ENCODE data around the gene KRT78.

KRT78 gene

GRCh38 chr12:52821071-52821730 is 27.6 kb downstream of the KRT78 start:
- no peak for TF ChIP-seq CTCF (IDR thresholded peaks at IDR 0.05; ENCODE audit: borderline replicate concordance, control extremely low read depth, extremely low read depth, insufficient read depth, missing control alignments)
- in situ Hi-C loops (cut with MboI; ENCODE audit: low sequenced_read_pairs, unreplicated experiment): no loop called here
- no peak for DNase-seq (ENCODE audit: low spot score)

GRCh38 chr12:52820521-52820920 is 28.3 kb downstream of the KRT78 start:
- DNase-seq (ENCODE audit: low spot score): no peak
- in situ Hi-C loops (cut with MboI; ENCODE audit: low sequenced_read_pairs, unreplicated experiment): no loop called here
- no peak for TF ChIP-seq CTCF (IDR thresholded peaks at IDR 0.05; ENCODE audit: borderline replicate concordance, control extremely low read depth, extremely low read depth, insufficient read depth, missing control alignments)

- DNase-seq (ENCODE audit: low spot score): no peak
- in situ Hi-C loops (cut with MboI; ENCODE audit: low sequenced_read_pairs, unreplicated experiment): no loop called here
- no peak for TF ChIP-seq CTCF (IDR thresholded peaks at IDR 0.05; ENCODE audit: borderline replicate concordance, control extremely low read depth, extremely low read depth, insufficient read depth, missing control alignments)
These were observed 28.9 kb downstream of the KRT78 start for GRCh38 chr12:52819731-52820510.

GRCh38 chr12:52818887-52819420 is 29.8 kb downstream of the KRT78 start:
- no peak for TF ChIP-seq CTCF (IDR thresholded peaks at IDR 0.05; ENCODE audit: borderline replicate concordance, control extremely low read depth, extremely low read depth, insufficient read depth, missing control alignments)
- DNase-seq (ENCODE audit: low spot score): no peak
- in situ Hi-C loops (cut with MboI; ENCODE audit: low sequenced_read_pairs, unreplicated experiment): no loop called here

GRCh38 chr12:52818388-52818787 is 30.4 kb downstream of the KRT78 start:
- no peak for TF ChIP-seq CTCF (IDR thresholded peaks at IDR 0.05; ENCODE audit: borderline replicate concordance, control extremely low read depth, extremely low read depth, insufficient read depth, missing control alignments)
- no peak for DNase-seq (ENCODE audit: low spot score)

GRCh38 chr12:52817699-52818238 is 31.0 kb downstream of the KRT78 start:
- no peak for DNase-seq (ENCODE audit: low spot score)
- in situ Hi-C loops (cut with MboI; ENCODE audit: low sequenced_read_pairs, unreplicated experiment): no loop called here
- TF ChIP-seq CTCF (IDR thresholded peaks at IDR 0.05; ENCODE audit: borderline replicate concordance, control extremely low read depth, extremely low read depth, insufficient read depth, missing control alignments): no peak

More at GRCh38 chr12:52818388-52818787, 30.4 kb downstream of the KRT78 start:
- in situ Hi-C loops (cut with MboI; ENCODE audit: low sequenced_read_pairs, unreplicated experiment): no loop called here

All from GM13976 (cell line).